GM12865 (cell line): ENCODE measurements around the gene SLC11A2.

ENCODE experiments used
- DNase-seq: peaks from one replicate; pipeline ENCODE4 v3.0.0; 2010; ENCODE audit warnings: low read depth
- H3K4me3 ChIP-seq: 2 replicates; pipeline ENCODE4 v1.5.1; 2011; ENCODE audit warnings: mild to moderate bottlenecking, low read depth, low read length, control low read depth
- CTCF ChIP-seq: IDR thresholded peaks from 2 replicates; pipeline ENCODE4 v1.5.1; 2011; ENCODE audit warnings: low read length, control low read depth, low read depth, inconsistent platforms; ENCODE audit not compliant: insufficient read depth; ENCODE audit errors: missing control alignments

Gene SLC11A2

GRCh38 chr12:50953047-50953446 is 73.1 kb downstream of the SLC11A2 start:
- TF ChIP-seq CTCF = no peak
- H3K4me3 ChIP-seq = no peak overlapping the region
- no peak for DNase-seq

GRCh38 chr12:50952510-50952909 is 73.7 kb downstream of the SLC11A2 start, which contains the start of gene HIGD1C:
HIGD1C (plus strand) TSS chr12:50952544; CDS start chr12:50953999, 1,455 bp downstream.
- H3K4me3 ChIP-seq = no peak within 1 kb of the TSS
- TF ChIP-seq CTCF = no peak
- DNase-seq = no peak

GRCh38 chr12:50951112-50951511 is 75.1 kb downstream of the SLC11A2 start:
- TF ChIP-seq CTCF = no peak
- no peak for DNase-seq
- no peak overlapping the region for H3K4me3 ChIP-seq

GRCh38 chr12:50949801-50950302 is 76.3 kb downstream of the SLC11A2 start:
- no peak overlapping the region for H3K4me3 ChIP-seq
- no peak for TF ChIP-seq CTCF
- DNase-seq = no peak

GRCh38 chr12:50948798-50949197 is 77.4 kb downstream of the SLC11A2 start:
- no peak overlapping the region for H3K4me3 ChIP-seq
- DNase-seq = no peak
- TF ChIP-seq CTCF = no peak

- no peak for TF ChIP-seq CTCF
- DNase-seq = no peak
- no peak overlapping the region for H3K4me3 ChIP-seq
Measured at GRCh38 chr12:50947933-50948626, 78.1 kb downstream of the SLC11A2 start.

- no peak for DNase-seq
- H3K4me3 ChIP-seq = no peak overlapping the region
- no peak for TF ChIP-seq CTCF
Measured at GRCh38 chr12:50937653-50938052, 88.5 kb downstream of the SLC11A2 start.
